Neuron (in vitro differentiated cells): ENCODE results near the gene NCKIPSD.

Source experiments
- H2AFZ ChIP-seq: one replicate; pipeline ENCODE4 v1.6.1; 2013; ENCODE audit warnings: low read depth, mild to moderate bottlenecking, inconsistent platforms, low read length, moderate library complexity
- H3K27me3 ChIP-seq: one replicate; pipeline ENCODE4 v1.6.1; 2013; ENCODE audit warnings: low read length; ENCODE audit not compliant: insufficient read depth
- H3K36me3 ChIP-seq: one replicate; pipeline ENCODE4 v1.6.1; 2013; ENCODE audit warnings: low read length; ENCODE audit not compliant: insufficient read depth
- H3K4me1 ChIP-seq: one replicate; pipeline ENCODE4 v1.6.1; 2013; ENCODE audit warnings: low read length; ENCODE audit not compliant: insufficient read depth
- H3K4me3 ChIP-seq: 2 replicates; pipeline ENCODE4 v1.5.1; 2013; ENCODE audit warnings: mild to moderate bottlenecking, low read length, moderate library complexity
- H3K9me3 ChIP-seq: one replicate; pipeline ENCODE4 v1.6.1; 2013; ENCODE audit warnings: low read length

Gene NCKIPSD

DNA sequence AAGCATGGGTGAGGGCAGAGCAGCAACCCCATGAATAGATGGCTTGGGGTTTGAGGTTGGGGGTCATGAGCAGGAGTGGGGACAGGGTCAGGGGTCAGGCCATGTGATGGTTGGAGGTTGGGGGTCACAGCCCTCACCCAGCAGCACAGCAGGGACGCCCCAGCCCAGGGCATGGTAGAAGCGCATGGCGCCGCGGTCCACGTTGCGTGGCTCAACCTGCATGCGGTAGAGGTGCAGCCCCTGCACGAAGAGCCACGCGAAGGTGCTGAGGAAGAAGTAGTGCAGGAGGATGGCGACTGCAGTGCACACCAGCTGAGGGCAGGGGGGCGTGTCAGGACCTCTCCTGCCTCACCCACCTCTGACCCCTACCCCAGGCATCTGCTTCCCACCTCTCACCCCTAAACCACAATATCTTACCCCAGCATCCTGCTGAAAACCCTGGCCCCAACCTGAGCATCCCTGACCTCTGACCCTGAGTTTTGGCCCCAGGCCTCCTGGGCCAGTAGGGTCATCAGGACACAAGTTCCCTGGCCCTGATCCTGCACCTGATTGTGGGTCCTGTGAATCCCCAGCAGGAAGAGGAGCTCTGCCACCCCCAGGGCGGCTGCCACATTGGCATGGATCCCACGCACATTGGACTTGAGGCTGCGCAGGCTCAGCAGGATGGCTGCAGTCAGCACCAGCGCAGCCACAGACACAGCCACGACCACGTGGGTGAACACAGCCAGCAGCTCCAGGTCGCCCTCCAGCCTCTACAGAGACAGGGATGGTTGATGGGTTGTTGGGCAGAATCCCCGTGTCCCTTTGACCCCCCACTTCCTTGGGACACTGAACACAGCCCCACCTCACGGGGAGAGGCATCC lies 40.6 kb downstream of the NCKIPSD start:
- Histone ChIP-seq H2AFZ (no peak overlapping the region), H3K9me3 (no peaks in the 10 kb centered on the region), H3K4me3 (no peak overlapping the region), H3K4me1 (no peaks in the 10 kb centered on the region), H3K27me3 (no peaks in the 10 kb centered on the region), H3K36me3 (peaks cover 84% of the 10 kb centered on the region)

DNA sequence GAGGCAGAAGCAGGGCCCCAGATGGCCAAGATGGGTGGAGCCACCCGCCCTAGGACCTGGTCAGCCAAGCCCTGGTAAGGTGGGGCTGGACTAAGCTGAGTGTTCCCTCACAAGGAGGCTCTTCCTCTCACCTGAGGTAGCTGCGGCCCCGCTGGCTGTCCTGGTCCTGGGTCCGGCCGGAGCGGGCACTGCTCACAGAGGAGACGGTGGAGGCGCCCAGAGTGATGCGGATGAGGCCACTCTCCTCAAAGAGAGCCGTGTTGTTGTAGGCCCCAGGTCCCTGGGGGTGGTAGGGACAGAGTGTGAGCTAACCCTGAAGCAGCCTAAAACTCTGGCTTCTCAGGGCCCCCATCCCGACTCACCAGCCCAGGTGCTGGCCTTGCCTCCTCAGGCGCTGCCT lies 43.1 kb downstream of the NCKIPSD start:
- H3K4me3 ChIP-seq: no peak overlapping the region
- H3K9me3 ChIP-seq: no peaks in the 10 kb centered on the region
- H3K27me3 ChIP-seq: no peaks in the 10 kb centered on the region
- peaks cover 88% of the 10 kb centered on the region for H3K36me3 ChIP-seq
- no peak overlapping the region for H2AFZ ChIP-seq
- H3K4me1 ChIP-seq: no peaks in the 10 kb centered on the region

DNA sequence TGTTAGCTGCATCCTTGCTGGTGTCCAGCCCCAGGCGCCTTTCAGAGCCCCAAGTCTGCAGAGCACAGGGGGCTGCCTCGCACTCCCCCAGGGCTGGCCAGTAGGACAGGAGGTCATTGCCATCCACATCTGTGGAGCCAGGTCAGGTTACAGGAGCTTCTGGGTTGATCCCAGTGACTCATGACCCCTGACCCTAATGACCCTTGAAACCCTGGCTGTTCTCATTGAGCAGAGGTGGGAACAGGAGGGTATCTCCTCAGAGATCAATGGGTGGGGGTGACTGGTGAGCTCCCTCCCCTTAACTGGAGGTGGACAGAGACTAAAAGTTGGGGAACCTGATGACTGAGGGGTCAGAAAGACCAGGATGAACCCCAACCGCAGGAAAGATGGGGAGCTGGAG lies 44.3 kb downstream of the NCKIPSD start:
- Histone ChIP-seq H3K36me3 (peaks cover 83% of the 10 kb centered on the region), H3K4me1 (peaks cover 4% of the 10 kb centered on the region), H2AFZ (no peak overlapping the region)

DNA sequence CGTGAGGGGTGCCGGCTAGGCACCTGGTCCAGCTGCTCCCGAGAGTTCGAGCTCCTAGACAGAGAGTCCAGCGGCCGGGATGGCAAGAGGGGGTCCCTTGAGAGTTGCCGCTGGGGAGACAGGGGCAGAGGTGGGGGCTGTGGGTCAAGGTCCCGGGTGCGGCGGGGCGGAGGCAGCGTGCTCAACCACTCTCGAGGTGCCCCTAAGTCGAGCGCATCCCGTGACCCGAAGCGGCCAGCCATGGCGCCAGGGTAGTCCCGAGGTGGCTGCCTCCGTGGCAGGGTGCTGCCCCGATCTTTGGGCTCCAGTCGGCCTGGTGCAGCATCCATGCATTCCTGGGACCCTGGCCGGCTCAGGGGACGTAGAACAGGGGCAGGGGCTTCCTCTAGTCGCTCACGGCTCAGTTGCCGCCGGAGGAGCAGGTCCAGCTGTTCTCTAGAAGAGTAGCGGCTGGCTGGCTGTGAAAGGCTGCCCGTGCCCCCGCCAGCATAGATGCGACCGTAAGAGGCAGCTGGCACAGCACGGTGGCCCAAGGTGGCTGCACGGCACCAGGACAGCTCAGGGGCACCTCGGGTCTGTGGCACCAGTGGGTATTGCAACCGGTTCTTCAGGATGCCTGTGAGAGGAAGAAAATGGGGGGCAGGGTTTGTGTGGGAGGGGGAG lies 45.6 kb downstream of the NCKIPSD start:
- H2AFZ ChIP-seq: no peak overlapping the region
- H3K27me3 ChIP-seq: no peaks in the 10 kb centered on the region
- H3K9me3 ChIP-seq: no peaks in the 10 kb centered on the region
- H3K4me3 ChIP-seq: no peak overlapping the region
- peaks cover 12% of the 10 kb centered on the region for H3K4me1 ChIP-seq
- peaks cover 70% of the 10 kb centered on the region for H3K36me3 ChIP-seq

More for the DNA sequence above, 44.3 kb downstream of the NCKIPSD start:
- Histone ChIP-seq H3K9me3 (no peaks in the 10 kb centered on the region), H3K4me3 (no peak overlapping the region), H3K27me3 (no peaks in the 10 kb centered on the region)

DNA sequence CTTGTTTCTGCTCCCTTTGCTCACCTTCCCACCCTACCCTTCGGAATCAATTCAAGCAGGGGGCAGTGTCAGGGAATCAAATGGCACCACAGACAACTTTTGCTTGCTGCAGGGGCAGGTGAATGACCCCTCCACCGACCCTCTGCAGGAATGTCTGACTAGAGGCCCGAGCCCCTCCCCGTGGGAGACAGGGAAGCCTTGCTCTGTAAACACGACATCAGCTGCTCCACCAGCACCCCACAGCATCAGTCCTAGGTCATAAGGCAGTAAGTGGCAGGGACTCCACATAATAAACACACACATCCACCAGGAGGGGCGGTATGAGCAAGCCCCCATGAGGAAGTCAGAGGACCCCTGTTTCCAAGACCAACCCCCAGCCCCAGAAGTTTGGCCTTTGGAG lies 48.4 kb downstream of the NCKIPSD start:
- Histone ChIP-seq H3K27me3 (no peaks in the 10 kb centered on the region), H3K4me1 (peaks cover 22% of the 10 kb centered on the region), H3K4me3 (no peak overlapping the region), H2AFZ (no peak overlapping the region), H3K36me3 (peaks cover 52% of the 10 kb centered on the region), H3K9me3 (no peaks in the 10 kb centered on the region)

DNA sequence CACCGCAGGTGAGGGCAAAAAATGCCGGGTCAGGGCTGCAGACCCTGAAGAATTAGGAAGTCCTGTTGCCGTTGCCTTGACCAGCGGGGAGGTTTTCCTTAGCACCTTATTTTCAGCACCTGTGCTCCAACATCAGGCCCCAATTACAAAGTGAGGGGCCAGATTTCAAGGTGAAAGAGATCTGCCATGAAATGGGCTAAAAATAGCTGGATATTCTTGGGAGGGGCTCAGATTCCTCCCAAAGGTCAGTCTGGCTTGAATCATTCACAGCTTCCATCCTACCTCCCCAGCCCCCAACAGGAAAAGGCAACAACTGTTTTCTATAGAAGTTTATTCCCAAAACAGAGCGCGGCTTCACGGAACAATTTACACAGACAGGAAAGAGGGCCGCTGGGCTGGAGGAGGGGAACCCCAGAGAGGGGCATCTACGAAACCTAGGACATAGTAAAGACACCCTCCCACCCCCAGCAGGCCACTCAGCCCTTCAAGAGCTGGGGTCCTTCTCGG lies 49.5 kb downstream of the NCKIPSD start:
- H3K36me3 ChIP-seq: peaks cover 46% of the 10 kb centered on the region
- no peaks in the 10 kb centered on the region for H3K27me3 ChIP-seq
- H3K4me3 ChIP-seq: peak overlapping the region; percentile 67
- H2AFZ ChIP-seq: no peak overlapping the region
- no peaks in the 10 kb centered on the region for H3K9me3 ChIP-seq
- peaks cover 22% of the 10 kb centered on the region for H3K4me1 ChIP-seq

DNA sequence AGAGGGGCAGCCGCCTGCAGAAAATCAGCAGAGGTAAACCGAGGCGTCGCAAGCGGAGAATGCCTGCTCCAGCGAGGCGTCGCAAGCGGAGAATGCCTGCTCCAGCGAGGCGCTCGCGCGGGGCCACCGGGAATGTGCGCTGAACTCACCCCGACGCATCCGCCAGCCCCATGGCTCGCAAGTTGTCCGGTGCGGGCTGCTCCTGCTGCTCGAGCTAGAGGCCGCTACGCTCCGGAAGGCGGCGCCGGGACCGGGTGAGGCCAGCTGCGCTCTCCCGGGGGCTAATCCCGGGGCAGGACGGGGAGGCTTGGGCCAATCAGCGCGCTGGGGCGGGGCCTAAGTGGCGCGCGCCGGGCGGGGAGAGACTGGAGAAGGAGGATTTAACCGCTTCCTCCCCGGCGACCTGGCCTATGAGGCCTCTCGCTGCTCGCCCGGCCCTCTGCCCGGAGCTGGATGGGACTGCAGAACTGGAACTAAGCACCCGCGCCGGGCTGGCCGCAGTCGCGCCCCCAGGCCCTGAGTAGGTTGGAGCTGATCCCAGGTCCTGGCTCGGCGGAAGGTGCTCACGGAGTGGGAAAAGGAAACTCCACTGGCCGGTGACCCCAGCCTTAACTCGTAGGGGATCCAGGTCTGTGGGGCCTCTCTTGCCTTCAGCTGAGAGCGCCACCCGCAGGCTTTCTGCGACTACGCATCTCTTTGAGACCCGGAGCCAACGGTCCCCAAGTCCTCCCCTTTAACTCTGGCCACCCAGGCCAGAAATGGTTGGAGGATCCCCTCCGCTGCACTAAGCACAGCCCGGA lies 50.3 kb downstream of the NCKIPSD start, which contains the start of gene SLC26A6:
TSS of gene SLC26A6 (minus strand) at position 240 of the 800 bp plus-strand sequence. CDS start at position 172, 68 bp downstream.
- peak within 1 kb of the TSS; percentile 82 for H2AFZ ChIP-seq
- no peaks in the 10 kb centered on the region for H3K27me3 ChIP-seq
- no peaks in the 10 kb centered on the region for H3K9me3 ChIP-seq
- H3K36me3 ChIP-seq: peaks cover 43% of the 10 kb centered on the region
- H3K4me3 ChIP-seq: peak within 1 kb of the TSS; percentile 67
- peaks cover 22% of the 10 kb centered on the region for H3K4me1 ChIP-seq

DNA sequence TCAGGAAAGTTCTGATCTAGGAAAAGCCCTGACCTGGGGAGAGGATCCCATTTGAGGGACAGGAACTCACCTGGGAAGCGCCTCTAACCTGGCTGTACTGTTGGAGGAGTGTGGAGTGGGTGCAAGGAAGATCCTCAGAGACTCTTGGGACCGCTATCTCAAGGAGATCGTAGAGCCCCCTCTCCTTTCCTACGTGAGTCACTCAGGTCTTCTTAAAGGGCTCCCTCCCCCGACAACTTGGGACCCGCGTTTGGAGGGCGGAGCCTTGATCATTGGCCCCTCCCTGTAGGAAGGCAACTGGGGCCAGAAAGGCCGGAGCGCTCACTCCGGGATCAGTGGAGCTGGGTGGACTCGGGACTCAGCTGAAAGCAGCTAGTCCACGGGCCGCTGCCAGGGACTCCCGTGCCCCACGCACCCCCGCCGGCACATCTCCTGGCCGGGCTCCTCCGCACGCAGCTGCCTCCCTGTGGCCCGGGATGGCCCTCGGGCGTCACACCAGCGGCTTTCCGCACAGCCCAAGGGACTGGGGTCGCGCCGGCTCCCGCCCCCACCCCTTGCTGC lies 51.0 kb downstream of the NCKIPSD start:
- H3K9me3 ChIP-seq: no peaks in the 10 kb centered on the region
- no peaks in the 10 kb centered on the region for H3K27me3 ChIP-seq
- peaks cover 44% of the 10 kb centered on the region for H3K36me3 ChIP-seq
- peak overlapping the region; percentile 67 for H3K4me3 ChIP-seq
- H2AFZ ChIP-seq: peak overlapping the region; percentile 82
- peaks cover 22% of the 10 kb centered on the region for H3K4me1 ChIP-seq

DNA sequence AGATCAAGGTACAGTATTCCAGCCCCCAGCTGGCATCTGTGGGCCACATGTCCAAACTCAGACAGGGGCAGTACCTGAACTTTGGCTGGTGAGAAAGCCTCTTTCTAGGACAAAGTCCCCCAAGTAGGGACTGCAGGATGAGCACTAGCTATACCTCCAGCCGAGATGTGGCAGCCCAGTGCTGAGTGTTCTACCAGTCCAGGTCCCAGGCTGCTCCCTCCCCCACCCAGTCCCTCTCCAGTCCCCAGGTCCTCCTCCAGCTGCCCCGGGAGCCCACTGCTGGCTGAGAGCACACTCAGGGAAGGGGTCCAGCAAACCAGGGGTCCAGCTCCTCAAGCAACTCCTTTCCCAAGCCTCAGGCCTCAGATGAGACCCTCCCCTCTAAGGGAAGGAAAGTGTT lies 52.0 kb downstream of the NCKIPSD start:
- no peaks in the 10 kb centered on the region for H3K27me3 ChIP-seq
- H3K4me3 ChIP-seq: no peak overlapping the region
- H2AFZ ChIP-seq: no peak overlapping the region
- H3K9me3 ChIP-seq: no peaks in the 10 kb centered on the region
- peaks cover 22% of the 10 kb centered on the region for H3K4me1 ChIP-seq
- peaks cover 39% of the 10 kb centered on the region for H3K36me3 ChIP-seq

DNA sequence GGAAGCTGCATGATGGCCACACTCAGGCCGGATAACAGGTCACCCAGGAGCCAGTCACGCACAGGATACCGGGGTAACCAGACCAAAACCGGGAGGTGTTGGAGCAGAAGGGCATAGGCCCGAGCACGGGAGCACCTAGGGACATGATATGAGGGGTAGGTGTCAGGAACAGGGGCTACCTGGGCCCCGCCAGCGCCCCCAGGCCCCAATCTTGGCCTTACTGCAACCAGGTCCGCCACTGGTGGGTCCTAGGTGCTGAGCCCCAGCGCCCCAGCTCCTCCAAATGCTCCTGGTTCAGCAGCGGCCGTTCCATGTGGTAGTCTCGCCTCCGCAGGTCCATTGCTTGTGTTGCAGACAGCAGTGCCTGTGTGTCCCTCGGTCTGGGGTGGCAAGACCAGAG lies 52.5 kb downstream of the NCKIPSD start:
- Histone ChIP-seq H3K9me3 (no peaks in the 10 kb centered on the region), H3K27me3 (no peaks in the 10 kb centered on the region), H3K36me3 (peaks cover 35% of the 10 kb centered on the region), H3K4me3 (no peak overlapping the region), H3K4me1 (peaks cover 22% of the 10 kb centered on the region), H2AFZ (no peak overlapping the region)

DNA sequence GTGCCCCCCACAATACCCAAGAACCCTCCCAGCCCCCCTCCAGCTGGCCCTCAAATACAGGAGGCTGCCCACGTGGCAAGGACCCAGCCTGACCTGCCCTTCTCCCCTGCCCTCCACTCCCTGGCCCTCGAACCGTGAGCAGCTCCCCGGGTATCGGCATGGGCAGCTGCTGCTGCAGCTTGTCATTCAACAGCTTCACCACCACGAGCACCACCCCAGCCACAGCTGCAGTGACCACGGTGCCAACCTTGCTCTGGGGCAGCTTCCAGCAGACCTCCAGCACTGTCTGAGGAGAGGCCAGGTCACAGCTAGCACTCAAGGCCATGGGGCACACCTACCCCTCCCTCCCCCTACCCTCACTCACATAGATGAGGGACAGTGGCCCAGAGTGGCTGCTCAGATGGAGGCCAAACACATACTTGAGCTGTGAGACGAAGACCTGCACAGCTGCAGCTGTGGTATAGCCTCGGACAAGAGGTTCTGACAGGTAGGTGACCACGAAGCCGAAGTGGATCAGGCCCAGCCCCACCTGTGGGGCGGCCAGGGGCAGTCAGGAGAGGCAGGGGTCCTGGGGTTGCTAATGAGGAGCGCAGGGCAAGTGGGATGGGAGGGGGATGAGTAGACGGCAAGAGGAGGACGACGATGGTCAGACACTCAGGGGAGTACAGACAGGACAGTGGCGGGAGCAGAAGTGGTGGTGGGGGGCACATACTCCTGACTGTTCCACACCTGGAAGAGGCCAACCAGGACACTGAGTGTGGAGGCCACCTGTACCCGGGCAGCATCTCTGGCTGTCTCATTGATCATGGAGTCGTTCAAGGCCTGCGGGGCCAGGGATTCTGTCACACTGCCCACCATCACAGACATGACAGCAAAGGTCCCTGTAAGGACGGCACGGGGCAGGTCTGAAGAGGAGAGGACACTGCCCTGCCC lies 53.9 kb downstream of the NCKIPSD start:
- Histone ChIP-seq H3K4me1 (peaks cover 22% of the 10 kb centered on the region), H3K36me3 (peaks cover 38% of the 10 kb centered on the region), H3K9me3 (no peaks in the 10 kb centered on the region), H3K27me3 (no peaks in the 10 kb centered on the region), H2AFZ (no peak overlapping the region), H3K4me3 (no peak overlapping the region)

DNA sequence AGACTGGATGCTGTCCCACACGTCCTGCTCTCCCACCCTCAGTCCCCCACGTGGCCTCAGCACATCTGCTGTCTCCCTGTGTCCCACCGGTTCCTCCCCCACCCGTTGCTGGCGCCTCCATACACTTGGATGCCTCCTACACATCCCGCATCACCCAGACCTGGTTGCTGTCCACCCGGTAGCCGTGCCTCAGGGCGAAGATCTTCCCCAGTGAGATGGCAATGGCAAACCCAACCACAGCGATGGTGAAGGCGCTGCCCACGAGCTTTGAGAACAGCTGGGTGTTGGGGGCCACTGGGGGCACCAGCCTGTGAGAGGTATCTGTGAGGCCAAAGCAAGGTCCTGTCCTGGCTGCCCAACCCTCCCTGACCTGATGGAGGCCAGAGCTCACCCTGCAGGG lies 54.9 kb downstream of the NCKIPSD start:
- Histone ChIP-seq H3K27me3 (no peaks in the 10 kb centered on the region), H3K4me3 (no peak overlapping the region), H2AFZ (no peak overlapping the region), H3K9me3 (no peaks in the 10 kb centered on the region), H3K4me1 (peaks cover 13% of the 10 kb centered on the region), H3K36me3 (peaks cover 38% of the 10 kb centered on the region)
